Loucy (cell line): ENCODE data around the gene RFESD.

Source experiments
- H2AFZ ChIP-seq: fragments of 200-600 bp; sonication (generic); 2 replicates; pipeline ENCODE4 v1.6.0; 2016; ENCODE audit warnings: antibody characterized with exemption, mild to moderate bottlenecking, low read length, moderate library complexity
- H3F3A ChIP-seq: fragments of 200-600 bp; 2 replicates; pipeline ENCODE4 v1.6.0; 2016; ENCODE audit warnings: antibody characterized with exemption, low read depth, mild to moderate bottlenecking
- H3K27me3 ChIP-seq: fragments of 200-600 bp; sonication (generic); 2 replicates; pipeline ENCODE4 v1.6.1; 2014; ENCODE audit warnings: low read length, mild to moderate bottlenecking; ENCODE audit not compliant: insufficient read depth, poor library complexity, severe bottlenecking
- H3K36me3 ChIP-seq: fragments of 200-600 bp; sonication (generic); 2 replicates; pipeline ENCODE4 v1.6.1; 2016; ENCODE audit warnings: low read length; ENCODE audit not compliant: insufficient read depth
- H3K4me1 ChIP-seq: fragments of 200-600 bp; sonication (generic); 2 replicates; pipeline ENCODE4 v1.5.1; 2014; ENCODE audit warnings: low read length, mild to moderate bottlenecking; ENCODE audit not compliant: insufficient read depth, poor library complexity, severe bottlenecking
- H3K4me2 ChIP-seq: fragments of 200-600 bp; sonication (generic); 2 replicates; pipeline ENCODE4 v1.6.0; 2014; ENCODE audit warnings: antibody characterized with exemption, low read length, low read depth, mild to moderate bottlenecking; ENCODE audit not compliant: poor library complexity, severe bottlenecking
- H3K4me3 ChIP-seq: fragments of 200-600 bp; sonication (generic); 2 replicates; pipeline ENCODE4 v1.5.1; 2014; ENCODE audit warnings: low read length, mild to moderate bottlenecking, mixed read lengths; ENCODE audit not compliant: poor library complexity, severe bottlenecking
- H3K79me2 ChIP-seq: fragments of 200-600 bp; sonication (generic); 2 replicates; pipeline ENCODE4 v1.6.1; 2014; ENCODE audit warnings: low read length; ENCODE audit not compliant: insufficient read depth
- H3K9ac ChIP-seq: fragments of 200-600 bp; sonication (generic); 2 replicates; pipeline ENCODE4 v1.6.0; 2014; ENCODE audit warnings: mild to moderate bottlenecking, low read depth, low read length, moderate library complexity; ENCODE audit not compliant: poor library complexity, severe bottlenecking
- H3K9me2 ChIP-seq: fragments of 200-600 bp; sonication (generic); replicated peaks from 2 replicates; pipeline ENCODE4 v1.6.1; 2016; ENCODE audit warnings: low read depth, low read length, mixed read lengths
- H3K9me3 ChIP-seq: fragments of 200-600 bp; sonication (generic); 2 replicates; pipeline ENCODE4 v1.6.1; 2014; ENCODE audit warnings: mild to moderate bottlenecking, antibody characterized with exemption, low read length, low read depth; ENCODE audit not compliant: insufficient read depth
- H4K20me1 ChIP-seq: fragments of 200-600 bp; sonication (generic); 2 replicates; pipeline ENCODE4 v1.6.0; 2014; ENCODE audit warnings: antibody characterized with exemption, low read length, mild to moderate bottlenecking; ENCODE audit not compliant: insufficient read depth, poor library complexity, severe bottlenecking
- CTCF ChIP-seq: fragments of 200-600 bp; sonication (generic); conservative IDR thresholded peaks from 2 replicates; pipeline ENCODE4 v1.5.1; 2014; ENCODE audit warnings: mild to moderate bottlenecking, antibody characterized with exemption, low read length
- EZH2phosphoT487 ChIP-seq: fragments of 200-600 bp; IDR thresholded peaks from 2 replicates; pipeline ENCODE4 v1.6.1; 2018; ENCODE audit warnings: antibody characterized with exemption, mild to moderate bottlenecking, moderate library complexity, borderline replicate concordance

The RFESD gene

GRCh38 chr5:95667061-95667618, 20.6 kb downstream of the RFESD start:
- TF ChIP-seq EZH2phosphoT487 (no peak), CTCF (no peak)
- Histone ChIP-seq H3K4me2 (no peak overlapping the region), H3K9me3 (no peaks in the 10 kb centered on the region), H4K20me1 (no peaks in the 10 kb centered on the region), H3K79me2 (no peaks in the 10 kb centered on the region), H2AFZ (no peak overlapping the region), H3K9me2 (no peaks in the 10 kb centered on the region), H3K27me3 (no peaks in the 10 kb centered on the region), H3F3A (no peaks in the 10 kb centered on the region), H3K4me3 (no peak overlapping the region), H3K9ac (no peak overlapping the region), H3K4me1 (peaks cover 25% of the 10 kb centered on the region), H3K36me3 (no peaks in the 10 kb centered on the region)

- H3K27me3 ChIP-seq = no peaks in the 10 kb centered on the region
- H3K36me3 ChIP-seq = no peaks in the 10 kb centered on the region
- no peaks in the 10 kb centered on the region for H3K79me2 ChIP-seq
- H3K4me3 ChIP-seq = no peak overlapping the region
- H3K9me3 ChIP-seq = no peaks in the 10 kb centered on the region
- H3K4me1 ChIP-seq = peaks cover 25% of the 10 kb centered on the region
- no peak overlapping the region for H2AFZ ChIP-seq
- H3K9me2 ChIP-seq = no peaks in the 10 kb centered on the region
- no peaks in the 10 kb centered on the region for H3F3A ChIP-seq
- no peak overlapping the region for H3K9ac ChIP-seq
- H4K20me1 ChIP-seq = no peaks in the 10 kb centered on the region
- TF ChIP-seq EZH2phosphoT487 (no peak), CTCF (no peak)
- no peak overlapping the region for H3K4me2 ChIP-seq
These were observed 21.1 kb downstream of the RFESD start for GRCh38 chr5:95667678-95668077.

- Histone ChIP-seq H3K79me2 (no peaks in the 10 kb centered on the region), H3K4me1 (peaks cover 25% of the 10 kb centered on the region), H3K9me2 (no peaks in the 10 kb centered on the region), H3K4me3 (no peak overlapping the region), H3K27me3 (no peaks in the 10 kb centered on the region), H3K36me3 (no peaks in the 10 kb centered on the region), H3K9me3 (no peaks in the 10 kb centered on the region), H3F3A (no peaks in the 10 kb centered on the region), H3K9ac (no peak overlapping the region), H3K4me2 (no peak overlapping the region), H2AFZ (no peak overlapping the region), H4K20me1 (no peaks in the 10 kb centered on the region)
- TF ChIP-seq CTCF = no peak
- no peak for TF ChIP-seq EZH2phosphoT487
These were observed 21.6 kb downstream of the RFESD start for GRCh38 chr5:95668216-95668615.
